Liver (tissue), 3 donors: ENCODE measurements around the gene C11orf86.

Experiments used
- ATF3 ChIP-seq: IDR thresholded peaks from 2 replicates; pipeline ENCODE4 v1.6.1; 2016; ENCODE audit warnings: antibody characterized with exemption
- FOXA1 ChIP-seq: IDR thresholded peaks from 2 replicates; pipeline ENCODE4 v1.6.1; 2016; ENCODE audit warnings: antibody characterized with exemption
- GABPA ChIP-seq, 2 donors: IDR thresholded peaks in 1 of 2; conservative IDR thresholded peaks in 1 of 2; 2 replicates each; pipeline ENCODE4 v1.6.1; 2016; ENCODE audit warnings: antibody characterized with exemption in 2 of 2, mild to moderate bottlenecking in 1 of 2, moderate library complexity in 1 of 2
- NR2F2 ChIP-seq: IDR thresholded peaks from 2 replicates; pipeline ENCODE4 v1.6.1; 2016; ENCODE audit warnings: antibody characterized with exemption
- RAD21 ChIP-seq, 2 donors: IDR thresholded peaks; 2 replicates each; pipeline ENCODE4 v1.6.1; 2016; ENCODE audit warnings: antibody characterized with exemption in 2 of 2, mild to moderate bottlenecking in 2 of 2
- RXRA ChIP-seq, 2 donors: IDR thresholded peaks; 2 replicates each; pipeline ENCODE4 v1.6.1; 2017 to 2018; ENCODE audit warnings: antibody characterized with exemption in 2 of 2, mild to moderate bottlenecking in 1 of 2
- SP1 ChIP-seq: IDR thresholded peaks from 2 replicates; pipeline ENCODE4 v1.6.1; 2018; ENCODE audit warnings: antibody characterized with exemption, mild to moderate bottlenecking
- TAF1 ChIP-seq: conservative IDR thresholded peaks from 2 replicates; pipeline ENCODE4 v1.6.1; 2016; ENCODE audit warnings: antibody characterized with exemption, mild to moderate bottlenecking
- YY1 ChIP-seq: IDR thresholded peaks from 2 replicates; pipeline ENCODE4 v1.6.1; 2016; ENCODE audit warnings: antibody characterized with exemption, mild to moderate bottlenecking
- TF ChIP-seq, protein P1 (sequence below): IDR thresholded peaks from 2 replicates; pipeline ENCODE4 v1.6.1; 2016; ENCODE audit warnings: antibody characterized with exemption
- TF ChIP-seq, protein P2 (sequence below): fragments of 150-350 bp; IDR thresholded peaks from 2 replicates; pipeline ENCODE4 v1.5.1; 2017; ENCODE audit warnings: improper control_type of control experiment, low read depth, low read length; ENCODE audit not compliant: missing input control
- TF ChIP-seq, protein P3 (sequence below): IDR thresholded peaks from 2 replicates; pipeline ENCODE4 v1.6.1; 2016; ENCODE audit warnings: antibody characterized with exemption
- TF ChIP-seq, protein P4 (sequence below): IDR thresholded peaks from 2 replicates; pipeline ENCODE4 v1.6.1; 2016; ENCODE audit warnings: antibody characterized with exemption, mild to moderate bottlenecking
- donor health status: healthy.
- donor health status: healthy.

GRCh38 chr11:66962247-66962646 lies 12.9 kb upstream of the C11orf86 start:
- TF ChIP-seq, protein P1, sequence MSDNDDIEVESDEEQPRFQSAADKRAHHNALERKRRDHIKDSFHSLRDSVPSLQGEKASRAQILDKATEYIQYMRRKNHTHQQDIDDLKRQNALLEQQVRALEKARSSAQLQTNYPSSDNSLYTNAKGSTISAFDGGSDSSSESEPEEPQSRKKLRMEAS = no peak
- TF ChIP-seq FOXA1 (no peak), TAF1 (no peak), RAD21 (IDR thresholded peaks at IDR 0.05) (no peak), NR2F2 (no peak), RXRA (IDR thresholded peaks at IDR 0.05) (no peak), SP1 (no peak), ATF3 (no peak), GABPA (IDR thresholded peaks at IDR 0.05 in 1 of 2, conservative IDR thresholded peaks at IDR 0.05 in 1 of 2) (no peak), YY1 (no peak)
- TF ChIP-seq, protein P2, sequence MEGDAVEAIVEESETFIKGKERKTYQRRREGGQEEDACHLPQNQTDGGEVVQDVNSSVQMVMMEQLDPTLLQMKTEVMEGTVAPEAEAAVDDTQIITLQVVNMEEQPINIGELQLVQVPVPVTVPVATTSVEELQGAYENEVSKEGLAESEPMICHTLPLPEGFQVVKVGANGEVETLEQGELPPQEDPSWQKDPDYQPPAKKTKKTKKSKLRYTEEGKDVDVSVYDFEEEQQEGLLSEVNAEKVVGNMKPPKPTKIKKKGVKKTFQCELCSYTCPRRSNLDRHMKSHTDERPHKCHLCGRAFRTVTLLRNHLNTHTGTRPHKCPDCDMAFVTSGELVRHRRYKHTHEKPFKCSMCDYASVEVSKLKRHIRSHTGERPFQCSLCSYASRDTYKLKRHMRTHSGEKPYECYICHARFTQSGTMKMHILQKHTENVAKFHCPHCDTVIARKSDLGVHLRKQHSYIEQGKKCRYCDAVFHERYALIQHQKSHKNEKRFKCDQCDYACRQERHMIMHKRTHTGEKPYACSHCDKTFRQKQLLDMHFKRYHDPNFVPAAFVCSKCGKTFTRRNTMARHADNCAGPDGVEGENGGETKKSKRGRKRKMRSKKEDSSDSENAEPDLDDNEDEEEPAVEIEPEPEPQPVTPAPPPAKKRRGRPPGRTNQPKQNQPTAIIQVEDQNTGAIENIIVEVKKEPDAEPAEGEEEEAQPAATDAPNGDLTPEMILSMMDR = no peak
- TF ChIP-seq, protein P3, sequence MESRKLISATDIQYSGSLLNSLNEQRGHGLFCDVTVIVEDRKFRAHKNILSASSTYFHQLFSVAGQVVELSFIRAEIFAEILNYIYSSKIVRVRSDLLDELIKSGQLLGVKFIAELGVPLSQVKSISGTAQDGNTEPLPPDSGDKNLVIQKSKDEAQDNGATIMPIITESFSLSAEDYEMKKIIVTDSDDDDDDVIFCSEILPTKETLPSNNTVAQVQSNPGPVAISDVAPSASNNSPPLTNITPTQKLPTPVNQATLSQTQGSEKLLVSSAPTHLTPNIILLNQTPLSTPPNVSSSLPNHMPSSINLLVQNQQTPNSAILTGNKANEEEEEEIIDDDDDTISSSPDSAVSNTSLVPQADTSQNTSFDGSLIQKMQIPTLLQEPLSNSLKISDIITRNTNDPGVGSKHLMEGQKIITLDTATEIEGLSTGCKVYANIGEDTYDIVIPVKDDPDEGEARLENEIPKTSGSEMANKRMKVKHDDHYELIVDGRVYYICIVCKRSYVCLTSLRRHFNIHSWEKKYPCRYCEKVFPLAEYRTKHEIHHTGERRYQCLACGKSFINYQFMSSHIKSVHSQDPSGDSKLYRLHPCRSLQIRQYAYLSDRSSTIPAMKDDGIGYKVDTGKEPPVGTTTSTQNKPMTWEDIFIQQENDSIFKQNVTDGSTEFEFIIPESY = no peak
- TF ChIP-seq, protein P4, sequence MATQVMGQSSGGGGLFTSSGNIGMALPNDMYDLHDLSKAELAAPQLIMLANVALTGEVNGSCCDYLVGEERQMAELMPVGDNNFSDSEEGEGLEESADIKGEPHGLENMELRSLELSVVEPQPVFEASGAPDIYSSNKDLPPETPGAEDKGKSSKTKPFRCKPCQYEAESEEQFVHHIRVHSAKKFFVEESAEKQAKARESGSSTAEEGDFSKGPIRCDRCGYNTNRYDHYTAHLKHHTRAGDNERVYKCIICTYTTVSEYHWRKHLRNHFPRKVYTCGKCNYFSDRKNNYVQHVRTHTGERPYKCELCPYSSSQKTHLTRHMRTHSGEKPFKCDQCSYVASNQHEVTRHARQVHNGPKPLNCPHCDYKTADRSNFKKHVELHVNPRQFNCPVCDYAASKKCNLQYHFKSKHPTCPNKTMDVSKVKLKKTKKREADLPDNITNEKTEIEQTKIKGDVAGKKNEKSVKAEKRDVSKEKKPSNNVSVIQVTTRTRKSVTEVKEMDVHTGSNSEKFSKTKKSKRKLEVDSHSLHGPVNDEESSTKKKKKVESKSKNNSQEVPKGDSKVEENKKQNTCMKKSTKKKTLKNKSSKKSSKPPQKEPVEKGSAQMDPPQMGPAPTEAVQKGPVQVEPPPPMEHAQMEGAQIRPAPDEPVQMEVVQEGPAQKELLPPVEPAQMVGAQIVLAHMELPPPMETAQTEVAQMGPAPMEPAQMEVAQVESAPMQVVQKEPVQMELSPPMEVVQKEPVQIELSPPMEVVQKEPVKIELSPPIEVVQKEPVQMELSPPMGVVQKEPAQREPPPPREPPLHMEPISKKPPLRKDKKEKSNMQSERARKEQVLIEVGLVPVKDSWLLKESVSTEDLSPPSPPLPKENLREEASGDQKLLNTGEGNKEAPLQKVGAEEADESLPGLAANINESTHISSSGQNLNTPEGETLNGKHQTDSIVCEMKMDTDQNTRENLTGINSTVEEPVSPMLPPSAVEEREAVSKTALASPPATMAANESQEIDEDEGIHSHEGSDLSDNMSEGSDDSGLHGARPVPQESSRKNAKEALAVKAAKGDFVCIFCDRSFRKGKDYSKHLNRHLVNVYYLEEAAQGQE = no peak
